PFSK-1 (cell line): ENCODE data around the gene FAM110A.

Experiments
- FOXP2 ChIP-seq: optimal IDR thresholded peaks from 2 replicates; pipeline ENCODE3; 2011; ENCODE audit warnings: borderline replicate concordance, control low read depth, inconsistent platforms; ENCODE audit not compliant: insufficient read depth; ENCODE audit errors: extremely low read length, extremely low read depth
- POLR2AphosphoS5 ChIP-seq: IDR thresholded peaks from 2 replicates; pipeline ENCODE4 v1.6.1; 2012; ENCODE audit warnings: low read depth, mild to moderate bottlenecking, control low read depth, low read length, moderate library complexity
- REST ChIP-seq, 2 experiments: IDR thresholded peaks; 2 replicates each; pipeline versions ENCODE4 v1.6.1 to v1.8.0; 2011 to 2012; ENCODE audit warnings: low read depth in 2 of 2, low read length in 2 of 2, control low read depth in 1 of 2, inconsistent platforms in 1 of 2, mild to moderate bottlenecking in 1 of 2, moderate library complexity in 1 of 2; ENCODE audit not compliant: insufficient read depth in 1 of 2
- SIN3A ChIP-seq: IDR thresholded peaks from 2 replicates; pipeline ENCODE4 v1.6.1; 2012; ENCODE audit warnings: mild to moderate bottlenecking, low read length, moderate library complexity, borderline replicate concordance; ENCODE audit not compliant: insufficient read depth
- TAF1 ChIP-seq: IDR thresholded peaks from 2 replicates; pipeline ENCODE4 v1.6.1; 2012; ENCODE audit warnings: low read length, control low read depth, borderline replicate concordance; ENCODE audit not compliant: insufficient read depth

GRCh38 chr20:879626-880025, 46.1 kb downstream of the FAM110A start:
- TF ChIP-seq POLR2AphosphoS5 = no peak
- no peak for TF ChIP-seq TAF1
- TF ChIP-seq REST (IDR thresholded peaks at IDR 0.05; ENCODE audit: insufficient read depth in 1 of 2, low read depth in 2 of 2, low read length in 2 of 2) = 0 out of 4 replicates have a peak, but pooled peaks of 1 of the 2 experiments have one; percentile 12
- TF ChIP-seq SIN3A = no peak
- TF ChIP-seq FOXP2 = no peak
